AG04450 (cell line): ENCODE data around the gene GALNT11. TPM values are rescaled to one million over a fixed set of nuclear protein-coding genes. Genes with fewer than 3 reads are reported as not detected.

ENCODE experiments used
- CTCF ChIA-PET: fragments of 300-600, 350-600 bp; formaldehyde crosslinking; extraction: SDS; loops from one replicate; lab custom pipeline; 2022; ENCODE audit warnings: antibody characterized with exemption, inconsistent platforms; lab: Charles Lee
- POLR2A ChIA-PET: fragments of 350-600 bp; formaldehyde crosslinking; extraction: SDS; loops from one replicate; lab custom pipeline; 2021; ENCODE audit warnings: antibody characterized with exemption, inconsistent platforms; lab: Yijun Ruan, JAX
- DNase-seq: peaks from one replicate; pipeline ENCODE4 v3.0.0-alpha.2; 2011; ENCODE audit warnings: low read depth, low spot score
- H3K27ac ChIP-seq: one replicate; pipeline ENCODE4 v1.5.1; 2012; ENCODE audit warnings: low read depth, low read length, control low read depth
- H3K27me3 ChIP-seq: one replicate; pipeline ENCODE4 v1.6.0; 2012; ENCODE audit warnings: low read length; ENCODE audit not compliant: control insufficient read depth, insufficient read depth
- H3K4me3 ChIP-seq: 2 replicates; pipeline ENCODE4 v1.5.1; 2011; ENCODE audit warnings: mild to moderate bottlenecking, low read depth, low read length, control low read depth
- H3K9me3 ChIP-seq: 2 replicates; pipeline ENCODE4 v1.5.1; 2012; ENCODE audit warnings: low read length; ENCODE audit not compliant: control insufficient read depth, insufficient read depth
- polyA plus RNA-seq: library from polyadenylated mRNA; depleted of rRNA; stranded (reverse); fragments of >200 nt; gene quantifications from 2 replicates; pipeline ENCODE4 v1.2.3, GENCODE V29; 2011
- TF ChIP-seq, protein P1 (sequence below): IDR thresholded peaks from 2 replicates; pipeline ENCODE4 v1.5.1; 2011; ENCODE audit warnings: low read depth, low read length, control low read depth, inconsistent platforms

GALNT11 gene
- polyA plus RNA-seq, 1 experiment, result 37.6 TPM

DNA sequence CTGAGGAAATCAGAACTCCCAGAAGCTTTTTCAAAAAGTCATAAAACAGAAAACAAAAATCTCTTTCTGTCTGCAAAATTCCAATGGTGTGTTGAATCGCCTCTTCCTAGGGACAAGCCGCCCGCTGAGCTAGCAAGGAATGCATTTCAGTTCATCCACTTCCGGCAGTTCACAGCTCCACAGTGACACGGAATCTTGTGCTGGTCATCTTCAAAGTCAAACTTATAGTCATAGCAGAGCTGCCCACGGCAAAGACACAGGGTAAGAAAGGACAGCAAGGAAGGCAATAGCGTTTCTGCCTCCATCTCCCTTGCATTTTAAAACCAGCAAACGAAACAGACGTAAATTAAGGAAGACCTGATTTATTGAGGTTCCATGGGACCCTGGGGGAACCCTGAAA is 111.2 kb downstream of the GALNT11 start:
- POLR2A ChIA-PET, result no interaction called here

DNA sequence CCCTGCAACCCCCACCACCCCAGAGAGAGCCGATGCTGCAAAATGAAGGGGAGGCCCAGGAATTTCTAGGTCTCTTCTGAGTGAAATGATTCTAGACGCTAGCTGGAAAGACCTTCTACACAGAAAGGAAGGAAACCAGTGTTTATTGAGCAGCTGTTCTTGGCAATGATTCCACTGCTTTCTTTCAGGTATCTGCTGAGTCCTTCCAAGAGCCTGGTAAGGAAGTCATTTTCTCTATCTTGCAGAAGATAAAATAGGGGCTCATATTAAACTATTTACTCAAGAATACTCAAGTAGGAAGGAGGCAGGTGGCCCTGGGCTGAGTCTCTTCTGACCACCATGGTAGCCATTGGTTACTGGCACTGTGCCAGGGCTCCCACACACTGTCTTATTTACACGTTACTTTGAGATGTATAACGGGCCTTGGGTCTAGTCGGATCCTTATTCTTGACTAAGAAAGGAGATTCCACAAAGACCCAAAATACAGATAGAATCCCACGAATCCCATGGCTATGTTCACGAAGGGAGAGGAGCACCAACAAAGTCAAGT is 112.1 kb downstream of the GALNT11 start:
- no peak for DNase-seq
- H3K27me3 ChIP-seq, result no peaks in the 10 kb centered on the region
- CTCF ChIA-PET, result interaction anchor here (2.1 kb wide), 1 partner anchor 12 kb away, joined by 6 read pairs; no protein-coding TSS in a partner anchor
- H3K9me3 ChIP-seq, result peaks cover 5% of the 10 kb centered on the region; the same call in 1 of the 2 replicates
- POLR2A ChIA-PET, result no interaction called here
- no peak overlapping the region for H3K27ac ChIP-seq
- H3K4me3 ChIP-seq, result no peak overlapping the region
- TF ChIP-seq, protein P1, sequence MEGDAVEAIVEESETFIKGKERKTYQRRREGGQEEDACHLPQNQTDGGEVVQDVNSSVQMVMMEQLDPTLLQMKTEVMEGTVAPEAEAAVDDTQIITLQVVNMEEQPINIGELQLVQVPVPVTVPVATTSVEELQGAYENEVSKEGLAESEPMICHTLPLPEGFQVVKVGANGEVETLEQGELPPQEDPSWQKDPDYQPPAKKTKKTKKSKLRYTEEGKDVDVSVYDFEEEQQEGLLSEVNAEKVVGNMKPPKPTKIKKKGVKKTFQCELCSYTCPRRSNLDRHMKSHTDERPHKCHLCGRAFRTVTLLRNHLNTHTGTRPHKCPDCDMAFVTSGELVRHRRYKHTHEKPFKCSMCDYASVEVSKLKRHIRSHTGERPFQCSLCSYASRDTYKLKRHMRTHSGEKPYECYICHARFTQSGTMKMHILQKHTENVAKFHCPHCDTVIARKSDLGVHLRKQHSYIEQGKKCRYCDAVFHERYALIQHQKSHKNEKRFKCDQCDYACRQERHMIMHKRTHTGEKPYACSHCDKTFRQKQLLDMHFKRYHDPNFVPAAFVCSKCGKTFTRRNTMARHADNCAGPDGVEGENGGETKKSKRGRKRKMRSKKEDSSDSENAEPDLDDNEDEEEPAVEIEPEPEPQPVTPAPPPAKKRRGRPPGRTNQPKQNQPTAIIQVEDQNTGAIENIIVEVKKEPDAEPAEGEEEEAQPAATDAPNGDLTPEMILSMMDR, result no peak

More for the DNA sequence above, 111.2 kb downstream of the GALNT11 start:
- peaks cover 5% of the 10 kb centered on the region; the same call in 1 of the 2 replicates for H3K9me3 ChIP-seq
- CTCF ChIA-PET, result interaction anchor here (1.0 to 2.1 kb wide), 2 partner anchors 9 to 13 kb away, joined by 4 to 6 read pairs; no protein-coding TSS in a partner anchor
- TF ChIP-seq, protein P1, result no peak
- no peak for DNase-seq
- no peak overlapping the region for H3K4me3 ChIP-seq
- H3K27me3 ChIP-seq, result no peaks in the 10 kb centered on the region
- no peak overlapping the region for H3K27ac ChIP-seq

DNA sequence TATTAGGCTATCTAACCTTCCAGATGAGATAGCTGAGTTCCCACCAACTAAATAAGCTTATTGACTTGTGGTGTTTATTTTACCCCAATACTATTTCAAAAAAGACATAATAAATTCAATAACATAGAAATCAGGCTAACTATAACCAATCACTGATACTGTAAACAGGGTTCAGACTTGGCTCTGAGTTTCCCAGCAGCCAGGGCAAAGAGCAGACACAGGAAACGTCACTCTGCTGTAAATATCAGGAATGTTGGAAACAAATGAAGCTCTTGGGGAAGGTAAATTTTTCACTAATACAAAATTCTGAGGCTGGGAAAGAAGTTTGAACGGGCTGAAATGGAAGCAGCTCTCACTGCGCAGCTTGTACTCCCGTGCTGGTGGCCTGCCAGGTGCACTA is 114.6 kb downstream of the GALNT11 start:
- peaks cover 2% of the 10 kb centered on the region; the same call in 1 of the 2 replicates for H3K9me3 ChIP-seq
- POLR2A ChIA-PET, result no interaction called here
- TF ChIP-seq, protein P1, result no peak
- no peak for DNase-seq
- no peaks in the 10 kb centered on the region for H3K27me3 ChIP-seq
- no peak overlapping the region for H3K4me3 ChIP-seq
- no peak overlapping the region for H3K27ac ChIP-seq
- CTCF ChIA-PET, result interaction anchor here (1.4 kb wide), 1 partner anchor 9 kb away, joined by 3 read pairs; no protein-coding TSS in a partner anchor

DNA sequence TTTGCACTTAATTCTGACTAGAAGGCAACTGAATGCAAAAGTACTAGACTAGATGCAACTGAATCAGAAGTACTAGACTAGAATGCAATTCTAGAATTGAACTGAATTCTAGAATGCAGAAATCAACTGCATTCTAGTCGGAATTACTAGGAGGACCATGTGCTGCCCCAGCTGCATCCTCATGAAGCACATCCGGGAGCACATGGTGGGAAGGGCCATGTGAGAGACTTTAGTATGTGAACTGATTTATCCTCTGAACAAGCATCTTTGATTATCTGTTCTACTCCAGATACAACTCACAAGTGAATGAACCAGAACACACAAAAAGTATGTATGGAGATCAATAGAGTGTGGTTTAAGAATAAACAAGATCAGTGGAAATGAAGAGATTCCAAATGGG is 115.1 kb downstream of the GALNT11 start:
- Histone ChIP-seq H3K9me3 (peaks cover 2% of the 10 kb centered on the region; the same call in 1 of the 2 replicates), H3K4me3 (no peak overlapping the region), H3K27ac (no peak overlapping the region), H3K27me3 (no peaks in the 10 kb centered on the region)
- ChIA-PET CTCF (interaction anchor here (1.4 kb wide), 1 partner anchor 9 kb away, joined by 3 read pairs; no protein-coding TSS in a partner anchor), POLR2A (no interaction called here)
- DNase-seq, result no peak
- TF ChIP-seq, protein P1, result no peak

DNA sequence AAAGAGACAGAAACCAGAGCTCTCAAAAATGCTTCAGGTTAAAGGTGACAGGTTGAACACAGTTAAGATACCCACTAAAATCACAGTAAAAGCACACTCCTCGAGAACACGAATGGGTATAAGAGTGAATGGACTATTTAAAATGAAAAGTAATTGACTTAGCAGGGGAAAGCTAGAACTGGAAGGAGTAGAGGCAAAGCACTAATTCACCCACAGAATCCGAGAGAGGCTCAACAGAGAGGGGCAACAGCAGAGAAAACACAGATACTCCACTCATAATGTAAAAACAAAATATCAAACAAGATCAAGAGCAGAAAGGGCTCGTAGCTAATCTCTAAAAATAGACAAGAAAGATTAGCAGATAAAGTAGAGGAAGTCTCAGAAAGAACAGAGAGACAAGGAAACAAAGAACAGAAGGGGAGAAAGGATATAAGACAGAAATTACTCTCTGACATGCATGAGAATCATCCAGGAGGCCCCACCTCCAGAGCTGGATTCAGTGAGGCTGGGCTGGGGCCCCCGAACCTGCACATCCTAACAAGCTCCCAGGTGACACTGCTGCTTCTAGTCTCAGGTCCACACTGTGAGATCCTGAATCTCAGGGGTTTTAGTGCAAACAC is 117.6 kb downstream of the GALNT11 start:
- Histone ChIP-seq H3K27ac (no peak overlapping the region), H3K9me3 (peaks cover 2% of the 10 kb centered on the region; the same call in 1 of the 2 replicates), H3K27me3 (no peaks in the 10 kb centered on the region), H3K4me3 (no peak overlapping the region)
- TF ChIP-seq, protein P1, result no peak
- ChIA-PET CTCF (no interaction called here), POLR2A (no interaction called here)
- no peak for DNase-seq
